Stimulated activated memory B cell treated with anti-CD40 and anti-IgM and Interleukin-4, amounts not matched to agents 10 μg/mL and 1 μg/mL and 100 μg/mL, for 72 hours (primary cell): Measurements from ENCODE around the gene CREB3L1.
A peak's percentile ranks its signal among the peaks of the same experiment; 100 is the strongest.

Source experiments
- ATAC-seq: fragments of 150-1000 bp; cut with Tn5 transposase; 2 replicates; pipeline ENCODE4 v1.10.0; 2021
- H3K27ac Mint-ChIP-seq: one replicate; pipeline ENCODE4 v1.8.0; 2022; ENCODE audit warnings: mild to moderate bottlenecking, mixed read lengths
- H3K27me3 Mint-ChIP-seq: one replicate; pipeline ENCODE4 v1.8.0; 2022; ENCODE audit warnings: mixed read lengths
- H3K36me3 Mint-ChIP-seq: one replicate; pipeline ENCODE4 v1.8.0; 2022; ENCODE audit warnings: mixed read lengths
- H3K4me1 Mint-ChIP-seq: one replicate; pipeline ENCODE4 v1.8.0; 2022; ENCODE audit warnings: mixed read lengths
- H3K4me3 Mint-ChIP-seq: one replicate; pipeline ENCODE4 v1.8.0; 2022; ENCODE audit warnings: mild to moderate bottlenecking, moderate library complexity, mixed read lengths
- H3K9me3 Mint-ChIP-seq: one replicate; pipeline ENCODE4 v1.8.0; 2022; ENCODE audit warnings: mixed read lengths

Gene CREB3L1

DNA sequence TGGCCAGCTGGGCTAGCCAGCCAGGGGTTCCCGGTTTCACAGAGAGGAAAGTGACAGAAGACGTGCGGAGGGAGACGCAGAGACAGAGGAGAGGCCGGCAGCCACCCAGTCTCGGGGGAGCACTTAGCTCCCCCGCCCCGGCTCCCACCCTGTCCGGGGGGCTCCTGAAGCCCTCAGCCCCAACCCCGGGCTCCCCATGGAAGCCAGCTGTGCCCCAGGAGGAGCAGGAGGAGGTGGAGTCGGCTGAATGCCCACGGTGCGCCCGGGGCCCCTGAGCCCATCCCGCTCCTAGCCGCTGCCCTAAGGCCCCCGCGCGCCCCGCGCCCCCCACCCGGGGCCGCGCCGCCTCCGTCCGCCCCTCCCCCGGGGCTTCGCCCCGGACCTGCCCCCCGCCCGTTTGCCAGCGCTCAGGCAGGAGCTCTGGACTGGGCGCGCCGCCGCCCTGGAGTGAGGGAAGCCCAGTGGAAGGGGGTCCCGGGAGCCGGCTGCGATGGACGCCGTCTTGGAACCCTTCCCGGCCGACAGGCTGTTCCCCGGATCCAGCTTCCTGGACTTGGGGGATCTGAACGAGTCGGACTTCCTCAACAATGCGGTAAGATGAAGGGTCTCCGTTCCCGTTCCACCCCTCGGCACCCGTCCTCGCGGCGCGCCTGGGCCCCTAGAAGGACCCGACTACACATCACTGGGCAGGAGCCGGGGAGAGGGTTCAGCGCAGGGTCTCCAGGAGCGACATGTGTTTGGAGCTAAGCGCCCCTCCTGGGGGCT lies at the start of gene CREB3L1:
Gene CREB3L1, plus strand, starts transcription at position 41 of the 765 bp plus-strand sequence. Its CDS starts 450 bp downstream, at position 491.
- peak within 1 kb of the TSS; percentile 19 for H3K4me3 Mint-ChIP-seq

DNA sequence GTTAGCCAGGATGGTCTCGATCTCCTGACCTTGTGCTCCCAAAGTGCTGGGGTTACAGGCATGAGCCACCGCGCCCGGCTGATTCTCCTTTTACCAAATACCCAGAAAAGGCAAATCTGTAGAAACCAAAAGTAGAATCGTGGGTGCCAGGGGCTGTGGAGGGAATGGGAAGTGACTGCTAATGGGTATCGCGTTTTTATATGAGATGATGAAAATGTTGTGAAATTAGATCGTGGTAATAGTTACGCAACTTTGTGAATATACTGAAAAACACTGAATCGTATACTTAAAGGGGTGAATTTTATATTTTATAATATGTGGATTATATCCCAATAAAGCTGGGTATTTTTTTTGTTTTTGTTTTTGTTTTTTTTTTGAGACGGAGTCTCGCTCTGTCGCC lies 48.2 kb upstream of the CREB3L1 start:
- Mint-ChIP-seq H3K27me3 (peaks cover 39% of the 10 kb centered on the region), H3K9me3 (peaks cover 3% of the 10 kb centered on the region), H3K27ac (no peak overlapping the region), H3K36me3 (peaks cover 4% of the 10 kb centered on the region), H3K4me3 (no peak overlapping the region), H3K4me1 (no peaks in the 10 kb centered on the region)
- ATAC-seq, result no peak

More for the DNA sequence above, at the start of gene CREB3L1:
- ATAC-seq, result no peak
- H3K36me3 Mint-ChIP-seq, result no peaks in the 10 kb centered on the region
- no peaks in the 10 kb centered on the region for H3K4me1 Mint-ChIP-seq
- no peaks in the 10 kb centered on the region for H3K9me3 Mint-ChIP-seq
- no peak within 1 kb of the TSS for H3K27ac Mint-ChIP-seq
- peaks cover 71% of the 10 kb centered on the region for H3K27me3 Mint-ChIP-seq

GRCh38 chr11:46234311-46234710 lies 43.2 kb upstream of the CREB3L1 start:
- ATAC-seq, result no peak
- peaks cover 4% of the 10 kb centered on the region for H3K36me3 Mint-ChIP-seq
- no peak overlapping the region for H3K4me3 Mint-ChIP-seq
- H3K4me1 Mint-ChIP-seq, result peaks cover 16% of the 10 kb centered on the region
- peaks cover 6% of the 10 kb centered on the region for H3K9me3 Mint-ChIP-seq
- peaks cover 50% of the 10 kb centered on the region for H3K27me3 Mint-ChIP-seq
- no peak overlapping the region for H3K27ac Mint-ChIP-seq

DNA sequence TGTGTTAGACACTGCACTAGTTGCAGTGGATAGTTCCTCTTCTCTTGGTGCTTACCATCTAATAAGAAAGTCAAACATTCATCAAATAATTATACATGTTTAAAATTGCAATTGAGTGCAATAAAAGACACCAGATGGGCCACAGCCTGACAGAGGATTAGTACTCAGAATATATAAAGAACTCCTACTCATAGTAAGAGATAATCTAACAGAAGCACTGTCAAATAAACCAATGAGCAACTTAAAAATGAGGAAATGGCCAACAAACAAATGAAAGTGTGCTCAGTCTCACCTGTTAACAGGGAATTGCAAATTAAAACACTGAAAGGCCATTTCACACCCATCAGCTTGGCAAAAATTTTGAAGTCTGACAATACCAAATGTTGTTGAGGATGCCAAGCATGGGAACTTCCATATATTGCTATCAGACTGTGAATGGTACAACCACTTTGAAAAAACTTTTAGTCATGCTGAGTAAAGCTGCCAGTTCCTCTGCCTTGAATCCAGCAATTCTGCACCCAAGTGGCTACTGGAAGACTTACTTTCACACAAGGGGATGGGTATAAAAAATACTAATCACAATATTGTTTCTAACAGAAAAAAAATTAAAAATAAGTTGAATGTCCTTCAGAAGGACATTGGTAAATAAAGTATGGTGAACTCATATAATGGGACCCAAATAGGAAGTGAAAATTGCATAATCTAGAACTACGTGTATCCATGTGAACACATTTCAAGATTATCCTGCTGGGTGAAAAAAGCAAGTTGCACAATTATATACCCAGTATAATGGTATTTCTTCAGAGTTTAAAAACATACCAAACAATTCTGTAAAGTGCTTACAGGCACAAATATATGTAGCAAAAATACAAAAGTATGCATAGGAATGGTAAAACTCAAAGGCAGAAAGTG lies 41.4 kb upstream of the CREB3L1 start:
- no peak for ATAC-seq
- Mint-ChIP-seq H3K9me3 (peaks cover 6% of the 10 kb centered on the region), H3K27me3 (peaks cover 61% of the 10 kb centered on the region), H3K27ac (no peak overlapping the region), H3K4me1 (peaks cover 18% of the 10 kb centered on the region), H3K4me3 (no peak overlapping the region), H3K36me3 (peaks cover 4% of the 10 kb centered on the region)

GRCh38 chr11:46236918-46237247 lies 40.6 kb upstream of the CREB3L1 start:
- Mint-ChIP-seq H3K27me3 (peaks cover 70% of the 10 kb centered on the region), H3K4me3 (peak overlapping the region; percentile 85), H3K27ac (peak overlapping the region; percentile 38), H3K36me3 (peaks cover 4% of the 10 kb centered on the region), H3K4me1 (peaks cover 18% of the 10 kb centered on the region), H3K9me3 (peaks cover 6% of the 10 kb centered on the region)
- ATAC-seq, result no peak

DNA sequence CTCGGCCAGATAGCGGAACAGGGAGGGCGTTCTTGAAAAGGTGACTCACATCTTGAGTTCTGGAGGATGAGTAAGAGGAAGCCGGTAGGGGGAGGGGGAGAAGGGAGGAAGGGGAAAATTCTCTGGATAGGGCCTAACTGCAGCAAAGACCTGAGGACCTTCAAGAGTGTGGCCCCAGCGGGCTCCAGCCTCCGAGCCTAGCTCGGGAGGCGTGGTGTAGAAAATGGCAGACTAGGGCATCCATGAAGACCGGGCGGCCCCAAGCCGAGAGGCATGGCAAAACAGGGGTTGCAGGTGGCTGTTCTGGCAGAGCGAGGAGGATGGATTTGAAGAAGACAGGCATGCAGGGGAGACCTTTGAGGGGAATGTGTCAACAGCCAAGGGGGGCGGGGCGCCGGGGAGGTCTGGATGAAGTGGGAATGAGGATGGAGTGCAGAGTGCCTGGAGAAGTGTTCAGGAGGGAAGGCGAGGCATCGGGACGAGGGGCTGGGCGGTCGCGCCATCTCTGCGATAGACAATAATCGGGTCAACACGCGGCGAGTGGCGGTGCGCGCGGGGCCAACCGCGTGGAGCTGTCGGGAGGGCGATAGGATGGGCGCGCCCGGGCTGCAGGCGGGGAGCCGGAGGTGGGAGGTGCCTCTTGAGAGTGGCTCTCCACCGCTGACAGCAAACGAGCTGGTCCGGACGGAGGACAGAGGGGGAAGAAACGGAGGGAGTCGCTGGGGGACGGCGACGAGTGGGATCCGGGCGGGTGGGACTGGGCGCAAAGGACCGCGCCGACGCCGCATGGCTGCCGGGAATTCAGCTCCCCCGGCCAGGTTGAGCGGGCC lies 40.0 kb upstream of the CREB3L1 start:
- peaks cover 75% of the 10 kb centered on the region for H3K27me3 Mint-ChIP-seq
- ATAC-seq, result peak; percentile 58

DNA sequence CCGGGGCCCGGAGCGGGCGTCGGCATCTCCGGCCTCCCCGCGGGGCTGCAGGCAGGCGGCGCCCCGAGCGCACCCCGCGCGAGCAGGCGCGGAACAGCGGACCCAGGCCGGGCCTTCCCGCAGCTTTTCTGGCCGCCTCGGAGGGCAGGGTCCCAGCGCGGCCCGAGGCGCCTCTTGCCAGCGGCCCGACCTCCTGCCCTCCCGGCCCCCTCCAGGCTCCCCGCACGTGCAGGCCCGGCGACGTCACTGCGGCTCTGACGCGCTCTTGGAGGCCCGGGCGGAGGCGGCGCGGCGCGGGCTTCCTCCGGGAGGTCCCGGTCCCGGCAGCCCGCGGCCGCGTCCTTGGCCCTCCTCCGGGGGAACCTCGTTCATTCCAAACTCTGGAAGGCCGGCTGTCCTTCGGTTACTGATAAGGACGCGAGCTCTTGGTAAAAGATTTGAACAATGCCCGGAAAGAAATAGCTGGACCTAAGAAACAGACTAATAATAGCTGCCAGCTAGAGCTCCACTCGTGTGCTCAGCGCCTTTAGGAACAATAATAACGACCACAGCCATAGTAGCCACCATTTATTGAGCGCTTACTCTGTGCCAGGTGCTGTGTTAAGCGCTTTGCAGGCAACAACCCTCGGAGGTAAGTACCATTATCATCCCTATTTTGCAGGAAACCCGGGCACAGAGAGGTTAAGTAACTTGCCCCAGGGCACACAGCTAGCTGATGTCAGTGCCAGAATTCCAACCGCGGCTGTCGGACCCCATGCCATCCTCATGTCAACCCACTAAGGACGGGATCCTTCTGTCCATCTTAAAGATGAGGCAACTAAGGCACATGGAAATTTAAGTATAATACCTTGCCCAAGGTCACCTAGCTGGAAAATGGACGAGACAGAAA lies 39.1 kb upstream of the CREB3L1 start:
- Mint-ChIP-seq H3K4me3 (no peak overlapping the region), H3K9me3 (peaks cover 3% of the 10 kb centered on the region), H3K36me3 (no peaks in the 10 kb centered on the region), H3K27me3 (peaks cover 74% of the 10 kb centered on the region), H3K27ac (no peak overlapping the region), H3K4me1 (peaks cover 25% of the 10 kb centered on the region)
- peak; percentile 34 for ATAC-seq

More for the DNA sequence above, 40.0 kb upstream of the CREB3L1 start:
- Mint-ChIP-seq H3K4me3 (peak overlapping the region; percentile 85), H3K4me1 (peaks cover 18% of the 10 kb centered on the region), H3K9me3 (peaks cover 6% of the 10 kb centered on the region), H3K36me3 (peaks cover 4% of the 10 kb centered on the region), H3K27ac (peak overlapping the region; percentile 38)

GRCh38 chr11:46238967-46239800 lies 38.3 kb upstream of the CREB3L1 start:
- peaks cover 69% of the 10 kb centered on the region for H3K27me3 Mint-ChIP-seq
- no peak overlapping the region for H3K4me3 Mint-ChIP-seq
- no peaks in the 10 kb centered on the region for H3K36me3 Mint-ChIP-seq
- ATAC-seq, result peak; percentile 89
- peaks cover 3% of the 10 kb centered on the region for H3K9me3 Mint-ChIP-seq
- no peak overlapping the region for H3K27ac Mint-ChIP-seq
- peaks cover 29% of the 10 kb centered on the region for H3K4me1 Mint-ChIP-seq

DNA sequence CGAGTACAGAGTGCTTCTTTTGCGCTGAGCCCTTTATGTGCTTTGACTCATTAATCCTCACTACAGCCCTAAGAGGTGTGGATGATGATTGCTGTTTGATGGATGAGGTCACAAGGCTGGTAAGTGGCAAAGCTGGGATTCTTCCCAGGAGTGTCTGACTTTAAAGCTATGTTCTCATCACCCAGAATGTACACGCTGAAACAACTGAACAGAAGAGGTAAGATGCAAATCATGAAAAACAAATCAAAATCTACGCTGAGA lies 37.7 kb upstream of the CREB3L1 start:
- no peak for ATAC-seq
- Mint-ChIP-seq H3K27ac (no peak overlapping the region), H3K27me3 (peaks cover 64% of the 10 kb centered on the region), H3K9me3 (peaks cover 3% of the 10 kb centered on the region), H3K4me1 (peaks cover 29% of the 10 kb centered on the region), H3K36me3 (no peaks in the 10 kb centered on the region), H3K4me3 (no peak overlapping the region)

DNA sequence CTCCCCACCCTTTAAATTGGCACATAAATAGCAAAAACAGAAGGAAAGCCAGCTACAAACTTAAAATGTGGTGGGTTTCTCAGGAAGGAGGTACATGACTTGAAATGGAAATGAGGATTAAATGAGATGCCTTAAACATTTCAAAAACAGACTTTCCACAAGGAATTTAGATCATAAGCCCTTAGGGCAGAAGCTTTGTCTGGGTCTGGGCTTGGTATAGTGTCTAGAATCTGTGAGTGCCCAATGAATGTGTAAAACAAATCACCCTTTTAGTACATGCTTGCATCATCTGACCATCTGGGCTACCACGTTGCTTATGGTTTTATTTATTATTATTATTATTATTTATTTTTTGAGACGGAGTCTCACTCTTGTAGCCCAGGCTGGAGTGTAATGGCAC lies 37.1 kb upstream of the CREB3L1 start:
- Mint-ChIP-seq H3K27me3 (peaks cover 62% of the 10 kb centered on the region), H3K4me3 (no peak overlapping the region), H3K4me1 (peaks cover 29% of the 10 kb centered on the region), H3K27ac (no peak overlapping the region), H3K9me3 (peaks cover under 1% of the 10 kb centered on the region), H3K36me3 (no peaks in the 10 kb centered on the region)
- no peak for ATAC-seq

DNA sequence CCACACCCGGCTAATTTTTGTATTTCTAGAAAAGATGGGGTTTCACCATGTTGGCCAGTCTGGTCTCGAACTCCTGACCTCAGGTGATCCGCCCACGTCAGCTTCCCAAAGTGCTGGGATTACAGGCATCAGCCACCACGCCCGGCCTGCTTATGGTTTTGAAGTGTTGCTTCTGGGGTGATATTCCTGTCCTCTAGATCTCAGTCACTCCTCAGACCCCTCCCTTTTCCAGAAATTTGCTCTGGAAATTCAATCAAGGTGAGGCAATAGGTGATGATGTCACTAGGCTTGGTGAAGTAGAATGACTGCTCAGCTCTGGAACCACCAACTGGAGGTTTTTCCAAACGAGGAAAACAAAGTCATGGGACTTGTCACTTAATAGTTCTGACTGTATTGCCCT lies 36.6 kb upstream of the CREB3L1 start:
- no peak overlapping the region for H3K4me3 Mint-ChIP-seq
- H3K36me3 Mint-ChIP-seq, result no peaks in the 10 kb centered on the region
- H3K4me1 Mint-ChIP-seq, result peaks cover 29% of the 10 kb centered on the region
- no peak for ATAC-seq
- no peaks in the 10 kb centered on the region for H3K9me3 Mint-ChIP-seq
- H3K27ac Mint-ChIP-seq, result no peak overlapping the region
- peaks cover 63% of the 10 kb centered on the region for H3K27me3 Mint-ChIP-seq

DNA sequence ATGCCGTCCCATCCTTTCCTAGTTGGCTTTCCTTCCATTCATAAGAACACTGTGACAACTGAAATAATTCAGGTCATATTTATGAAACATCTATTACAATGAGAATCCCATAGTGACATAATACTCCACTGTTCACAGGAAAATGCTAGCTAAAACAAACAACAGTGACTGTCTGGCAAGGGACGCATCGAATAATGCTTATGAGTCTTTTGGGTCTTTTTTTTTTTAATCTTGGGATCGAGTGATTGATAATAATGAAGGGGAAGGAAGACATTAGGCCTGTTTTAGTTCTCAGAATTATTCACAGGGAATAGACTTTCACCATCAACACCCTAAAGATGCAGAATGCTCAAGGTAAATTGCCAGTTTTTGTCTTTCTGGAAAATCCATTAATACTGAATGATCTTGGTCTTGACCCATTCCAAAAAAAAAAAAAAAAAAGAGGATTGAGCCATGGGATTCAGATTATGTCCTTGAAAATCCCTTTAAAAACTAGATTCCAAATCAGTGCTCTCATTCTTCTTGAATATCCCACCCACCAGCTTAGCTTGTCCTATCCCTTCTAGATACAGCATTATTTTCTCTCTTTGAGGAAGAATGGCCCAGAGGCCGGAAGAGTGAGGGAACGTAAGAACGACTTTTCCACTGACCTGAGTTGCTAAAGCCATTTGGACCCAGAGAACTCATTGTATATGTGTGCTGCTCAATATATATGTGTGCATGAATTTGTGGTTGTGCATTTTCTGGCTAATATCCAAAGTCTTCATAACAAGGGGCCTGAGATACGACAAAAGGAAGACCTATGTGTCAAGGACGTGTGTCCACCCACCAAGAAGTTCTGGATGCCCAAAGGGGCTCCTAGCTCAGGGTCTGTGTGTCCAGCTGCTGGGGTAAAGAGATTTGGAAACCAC lies 35.2 kb upstream of the CREB3L1 start:
- peaks cover 23% of the 10 kb centered on the region for H3K4me1 Mint-ChIP-seq
- peaks cover 51% of the 10 kb centered on the region for H3K27me3 Mint-ChIP-seq
- no peak overlapping the region for H3K27ac Mint-ChIP-seq
- H3K36me3 Mint-ChIP-seq, result no peaks in the 10 kb centered on the region
- no peak for ATAC-seq
- no peaks in the 10 kb centered on the region for H3K9me3 Mint-ChIP-seq
- H3K4me3 Mint-ChIP-seq, result peak overlapping the region; percentile 78
